AG04450 (cell line): ENCODE results near the gene KLHDC1. TPM values are rescaled to one million over a fixed set of nuclear protein-coding genes. Genes with fewer than 3 reads are reported as not detected.
"Not testable (repeated sequence)": the region's sequence is repeated elsewhere in the genome, so short reads cannot be mapped to it uniquely, and the experiment has no call there.

Source experiments
- CTCF ChIA-PET: fragments of 300-600, 350-600 bp; formaldehyde crosslinking; extraction: SDS; loops from one replicate; lab custom pipeline; 2022; ENCODE audit warnings: antibody characterized with exemption, inconsistent platforms; lab: Charles Lee
- POLR2A ChIA-PET: fragments of 350-600 bp; formaldehyde crosslinking; extraction: SDS; loops from one replicate; lab custom pipeline; 2021; ENCODE audit warnings: antibody characterized with exemption, inconsistent platforms; lab: Yijun Ruan, JAX
- DNase-seq: peaks from one replicate; pipeline ENCODE4 v3.0.0-alpha.2; 2011; ENCODE audit warnings: low read depth, low spot score
- H3K27ac ChIP-seq: one replicate; pipeline ENCODE4 v1.5.1; 2012; ENCODE audit warnings: low read depth, low read length, control low read depth
- H3K27me3 ChIP-seq: one replicate; pipeline ENCODE4 v1.6.0; 2012; ENCODE audit warnings: low read length; ENCODE audit not compliant: control insufficient read depth, insufficient read depth
- H3K4me3 ChIP-seq: 2 replicates; pipeline ENCODE4 v1.5.1; 2011; ENCODE audit warnings: mild to moderate bottlenecking, low read depth, low read length, control low read depth
- H3K9me3 ChIP-seq: 2 replicates; pipeline ENCODE4 v1.5.1; 2012; ENCODE audit warnings: low read length; ENCODE audit not compliant: control insufficient read depth, insufficient read depth
- polyA plus RNA-seq: library from polyadenylated mRNA; depleted of rRNA; stranded (reverse); fragments of >200 nt; gene quantifications from 2 replicates; pipeline ENCODE4 v1.2.3, GENCODE V29; 2011
- TF ChIP-seq, protein P1 (sequence below): IDR thresholded peaks from 2 replicates; pipeline ENCODE4 v1.5.1; 2011; ENCODE audit warnings: low read depth, low read length, control low read depth, inconsistent platforms

KLHDC1 gene
- polyA plus RNA-seq, 1 experiment: 1.2 TPM

DNA sequence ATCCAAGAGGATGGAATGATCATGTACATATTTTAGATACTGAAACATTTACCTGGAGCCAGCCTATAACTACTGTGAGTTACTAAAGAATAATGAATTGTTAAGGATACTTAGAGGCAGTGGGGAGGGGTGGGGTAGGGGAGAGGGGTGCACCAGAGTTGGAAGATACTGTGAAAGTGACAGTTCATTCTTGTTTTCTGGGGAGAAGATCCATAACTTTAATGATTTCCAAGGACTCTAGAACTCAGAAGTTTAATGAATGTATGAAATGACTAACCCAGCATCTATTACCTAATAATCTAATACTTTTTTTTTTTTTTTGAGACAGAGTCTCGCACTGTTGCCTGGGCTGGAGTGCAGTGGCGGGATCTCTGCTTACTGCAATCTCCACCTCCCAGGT, 85.5 kb downstream of the KLHDC1 start:
- Histone ChIP-seq H3K27ac (no peak overlapping the region), H3K4me3 (no peak overlapping the region), H3K27me3 (no peaks in the 10 kb centered on the region), H3K9me3 (no peaks in the 10 kb centered on the region)
- no peak for DNase-seq
- CTCF ChIA-PET: no interaction called here
- POLR2A ChIA-PET: no interaction called here
- TF ChIP-seq, protein P1, sequence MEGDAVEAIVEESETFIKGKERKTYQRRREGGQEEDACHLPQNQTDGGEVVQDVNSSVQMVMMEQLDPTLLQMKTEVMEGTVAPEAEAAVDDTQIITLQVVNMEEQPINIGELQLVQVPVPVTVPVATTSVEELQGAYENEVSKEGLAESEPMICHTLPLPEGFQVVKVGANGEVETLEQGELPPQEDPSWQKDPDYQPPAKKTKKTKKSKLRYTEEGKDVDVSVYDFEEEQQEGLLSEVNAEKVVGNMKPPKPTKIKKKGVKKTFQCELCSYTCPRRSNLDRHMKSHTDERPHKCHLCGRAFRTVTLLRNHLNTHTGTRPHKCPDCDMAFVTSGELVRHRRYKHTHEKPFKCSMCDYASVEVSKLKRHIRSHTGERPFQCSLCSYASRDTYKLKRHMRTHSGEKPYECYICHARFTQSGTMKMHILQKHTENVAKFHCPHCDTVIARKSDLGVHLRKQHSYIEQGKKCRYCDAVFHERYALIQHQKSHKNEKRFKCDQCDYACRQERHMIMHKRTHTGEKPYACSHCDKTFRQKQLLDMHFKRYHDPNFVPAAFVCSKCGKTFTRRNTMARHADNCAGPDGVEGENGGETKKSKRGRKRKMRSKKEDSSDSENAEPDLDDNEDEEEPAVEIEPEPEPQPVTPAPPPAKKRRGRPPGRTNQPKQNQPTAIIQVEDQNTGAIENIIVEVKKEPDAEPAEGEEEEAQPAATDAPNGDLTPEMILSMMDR: no peak

DNA sequence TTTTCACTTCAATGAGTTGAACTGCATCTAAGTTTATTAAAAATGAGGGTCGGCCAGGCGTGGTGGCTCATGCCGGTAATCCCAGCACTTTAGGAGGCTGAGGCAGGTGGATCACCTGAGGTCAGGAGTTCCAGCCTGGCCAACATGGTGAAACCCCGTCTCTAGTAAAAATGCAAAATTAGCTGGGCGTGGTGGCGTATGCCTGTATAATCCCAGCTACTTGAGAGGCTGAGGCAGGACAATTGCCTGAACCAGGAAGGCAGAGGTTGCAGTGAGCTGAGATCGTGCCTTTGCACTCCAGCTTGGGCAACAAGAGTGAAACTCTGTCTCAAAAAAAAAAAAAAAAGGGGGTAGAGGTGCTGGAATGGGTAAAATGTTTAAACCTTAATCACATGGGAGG, 88.1 kb downstream of the KLHDC1 start:
- CTCF ChIA-PET: interaction anchor here (0.8 kb wide), 1 partner anchor 85 kb away, joined by 3 read pairs; no protein-coding TSS in a partner anchor
- POLR2A ChIA-PET: interaction anchor here (0.7 kb wide), 1 partner anchor 461 kb away, joined by 3 read pairs; no protein-coding TSS in a partner anchor
- H3K27me3 ChIP-seq, H3K4me3 ChIP-seq, H3K9me3 ChIP-seq, H3K27ac ChIP-seq, DNase-seq: not testable (repeated sequence)

DNA sequence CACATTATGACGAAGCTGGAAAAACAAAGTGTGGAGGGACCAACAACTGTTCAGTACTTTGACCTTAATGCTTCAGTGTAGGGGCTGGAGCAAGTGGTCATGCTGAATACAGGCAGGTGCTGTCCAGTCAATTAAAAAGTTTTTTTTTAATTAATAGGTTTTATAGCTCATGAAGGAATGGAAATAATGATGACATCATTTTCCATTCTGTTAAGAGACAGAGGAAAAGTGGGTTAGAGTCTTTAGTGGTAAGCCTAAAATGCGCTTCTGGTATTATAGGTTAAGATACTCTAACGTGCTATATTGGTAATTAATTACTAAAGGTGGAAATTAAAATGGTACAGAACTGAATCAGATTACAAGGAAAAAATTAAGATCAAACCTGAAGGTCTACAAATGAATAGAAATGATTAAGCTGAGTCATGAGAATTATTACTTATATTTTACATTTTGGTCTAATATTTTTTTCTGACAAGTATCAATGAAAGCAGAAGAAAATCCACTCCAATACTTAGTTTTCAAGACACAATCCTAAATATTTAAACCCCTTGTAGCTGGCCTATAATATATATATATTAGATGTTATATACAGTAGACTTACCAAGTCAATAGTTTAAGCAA, 90.6 kb downstream of the KLHDC1 start:
- ChIA-PET POLR2A (no interaction called here), CTCF (interaction anchor here (0.8 kb wide), 1 partner anchor 20 kb away, joined by 4 read pairs; no protein-coding TSS in a partner anchor)
- Histone ChIP-seq H3K27me3 (no peaks in the 10 kb centered on the region), H3K4me3 (no peak overlapping the region), H3K9me3 (no peaks in the 10 kb centered on the region), H3K27ac (no peak overlapping the region)
- no peak for DNase-seq
- TF ChIP-seq, protein P1: no peak

DNA sequence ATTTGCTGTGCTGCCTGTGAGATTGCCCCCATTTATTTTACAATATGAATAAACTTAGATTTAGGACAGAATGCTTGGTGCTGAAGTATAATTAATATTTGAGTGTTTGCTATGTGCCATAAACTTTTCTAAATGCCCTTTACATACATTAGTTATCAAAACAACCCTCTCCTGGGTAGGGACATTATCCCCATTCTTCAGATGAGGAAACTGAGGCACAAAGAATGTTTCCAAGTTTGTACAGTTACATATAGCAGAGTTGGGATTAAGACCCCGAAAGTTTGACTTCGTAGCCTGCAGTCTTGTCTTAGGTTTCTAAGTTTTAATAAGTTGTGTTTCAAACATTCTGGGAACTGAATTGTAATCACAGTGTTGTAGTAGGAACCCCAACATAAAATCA, 93.4 kb downstream of the KLHDC1 start:
- TF ChIP-seq, protein P1: no peak
- no peaks in the 10 kb centered on the region for H3K9me3 ChIP-seq
- H3K27ac ChIP-seq: no peak overlapping the region
- H3K4me3 ChIP-seq: no peak overlapping the region
- DNase-seq: no peak
- ChIA-PET POLR2A (no interaction called here), CTCF (no interaction called here)
- no peaks in the 10 kb centered on the region for H3K27me3 ChIP-seq

DNA sequence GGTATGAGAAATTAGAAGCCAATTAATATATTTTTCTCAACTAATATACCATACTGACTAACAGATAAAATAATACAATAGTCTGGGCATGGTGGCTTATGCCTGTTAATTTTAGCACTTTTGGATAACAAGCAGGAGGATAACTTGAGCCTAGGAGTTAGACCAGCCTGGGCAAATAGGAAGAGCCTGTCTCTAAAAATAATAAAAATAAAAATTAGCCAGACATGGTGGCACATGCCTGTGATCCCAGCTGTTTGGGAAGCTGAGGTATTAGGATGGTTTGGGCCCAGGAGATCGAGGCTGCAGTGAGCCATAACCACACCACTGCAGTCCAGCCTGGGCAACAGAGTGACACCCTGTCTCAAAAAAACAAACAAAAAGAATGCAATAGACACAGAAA, 99.7 kb downstream of the KLHDC1 start:
- POLR2A ChIA-PET: no interaction called here
- no peaks in the 10 kb centered on the region for H3K27me3 ChIP-seq
- no peak overlapping the region for H3K27ac ChIP-seq
- DNase-seq: no peak
- TF ChIP-seq, protein P1: no peak
- H3K4me3 ChIP-seq: no peak overlapping the region
- no peaks in the 10 kb centered on the region for H3K9me3 ChIP-seq
- CTCF ChIA-PET: no interaction called here
